Panc1 (cell line): ENCODE data around the gene CANX. TPM values are rescaled to one million over a fixed set of nuclear protein-coding genes. Genes with fewer than 3 reads are reported as not detected.

Experiments used
- ATAC-seq: fragments of 200-7000 bp; cut with Tn5 transposase; 2 replicates; pipeline ENCODE4 v1.9.1; 2020; ENCODE audit warnings: mild to moderate bottlenecking, moderate library complexity
- BruUV-seq: library from RNA; stranded (reverse); fragments of 400-500 nt; replicated peaks from 2 replicates; lab custom pipeline; 2021; lab: Mats Ljungman, UMichigan
- CTCF ChIA-PET: fragments of 300-600 bp; sonication (Branson Sonifier 250); formaldehyde crosslinking; loops from one replicate; lab custom pipeline; 2022; ENCODE audit warnings: antibody characterized with exemption; lab: Charles Lee
- POLR2A ChIA-PET: fragments of 300-600 bp; sonication (Branson Sonifier 250); formaldehyde crosslinking; loops from one replicate; lab custom pipeline; 2022; ENCODE audit warnings: antibody characterized with exemption; lab: Charles Lee
- DNase-seq: peaks from one replicate; pipeline ENCODE4 v3.0.0-alpha.2; 2010; ENCODE audit warnings: low read depth, low spot score
- H3K27ac ChIP-seq: 2 replicates; pipeline ENCODE4 v1.5.1; 2011; ENCODE audit warnings: mild to moderate bottlenecking, low read length, inconsistent platforms
- H3K27me3 ChIP-seq: fragments of 200-500 bp; sonication (Bioruptor generic); 2 replicates; pipeline ENCODE4 v1.6.0; 2014; ENCODE audit warnings: low read length, inconsistent platforms; ENCODE audit not compliant: control insufficient read depth, insufficient read depth
- H3K36me3 ChIP-seq: fragments of 200-500 bp; sonication (Bioruptor generic); 2 replicates; pipeline ENCODE4 v1.5.1; 2014; ENCODE audit warnings: inconsistent platforms, mild to moderate bottlenecking, low read length, moderate library complexity; ENCODE audit not compliant: control insufficient read depth, insufficient read depth
- H3K4me1 ChIP-seq: 2 replicates; pipeline ENCODE4 v1.5.1; 2011; ENCODE audit warnings: inconsistent platforms, mild to moderate bottlenecking, low read length, moderate library complexity; ENCODE audit not compliant: control insufficient read depth, insufficient read depth
- H3K4me3 ChIP-seq, 2 experiments: 2 replicates each; pipeline ENCODE4 v1.5.1; 2011 to 2012; ENCODE audit warnings: low read depth in 2 of 2, low read length in 2 of 2, mild to moderate bottlenecking in 2 of 2, inconsistent platforms in 1 of 2, moderate library complexity in 1 of 2
- H3K9me3 ChIP-seq: fragments of 200-500 bp; sonication (Bioruptor generic); 2 replicates; pipeline ENCODE4 v1.5.1; 2014; ENCODE audit warnings: low read depth, mild to moderate bottlenecking, inconsistent platforms, low read length, moderate library complexity; ENCODE audit not compliant: control insufficient read depth, insufficient read depth
- CTCF ChIP-seq: fragments of 450-650 bp; IDR thresholded peaks from 2 replicates; pipeline ENCODE4 v1.5.1; 2017; ENCODE audit warnings: mild to moderate bottlenecking
- POLR2AphosphoS5 ChIP-seq: IDR thresholded peaks from 2 replicates; pipeline ENCODE4 v1.6.1; 2012; ENCODE audit warnings: mild to moderate bottlenecking, low read depth, low read length, moderate library complexity
- REST ChIP-seq, 2 experiments: IDR thresholded peaks; 2 replicates each; pipeline ENCODE4 v1.6.1; 2011 to 2012; ENCODE audit warnings: low read depth in 2 of 2, control low read depth in 1 of 2, low read length in 1 of 2, mild to moderate bottlenecking in 1 of 2, moderate library complexity in 1 of 2; ENCODE audit not compliant: insufficient read depth in 1 of 2
- SIN3A ChIP-seq: IDR thresholded peaks from 2 replicates; pipeline ENCODE4 v1.6.1; 2012; ENCODE audit warnings: low read depth, mild to moderate bottlenecking, low read length, moderate library complexity, borderline replicate concordance; ENCODE audit not compliant: insufficient read depth
- TCF7L2 ChIP-seq: IDR thresholded peaks from 2 replicates; pipeline ENCODE4 v1.6.1; 2011; ENCODE audit warnings: mild to moderate bottlenecking, low read depth, low read length, inconsistent platforms
- in situ Hi-C: cut with HindIII; loops from 2 replicates; pipeline ENCODE4 v1.10.0; 2016; ENCODE audit warnings: low sequenced_read_pairs, low pct_unique_long_range_greater_than_20kb
- intact Hi-C: fragments of 100-400 bp; cut with micrococcal nuclease; formaldehyde crosslinking; loops from one replicate; pipeline ENCODE4 v1.10.0; 2022; ENCODE audit not compliant: unreplicated experiment
- total RNA-seq: library from RNA; stranded (reverse); gene quantifications from one replicate; pipeline ENCODE4 v1.2.1, GENCODE V29; 2021; ENCODE audit not compliant: unreplicated experiment

Gene CANX
- total RNA-seq, 1 experiment from 2014 or later = 707 TPM

GRCh38 chr5:179758955-179759354, 60.2 kb downstream of the CANX start:
- intact Hi-C loops (no loop called here), in situ Hi-C loops (no loop called here)
- no peaks in the 10 kb centered on the region for H3K27me3 ChIP-seq
- peaks cover 33% of the 10 kb centered on the region for H3K4me1 ChIP-seq
- DNase-seq = no peak
- TF ChIP-seq POLR2AphosphoS5 (no peak), CTCF (no peak), TCF7L2 (no peak)
- POLR2A ChIA-PET = interaction anchor here (0.5 kb wide), 1 partner anchor 59 kb away, joined by 9 read pairs; no protein-coding TSS in a partner anchor
- CTCF ChIA-PET = no interaction called here
- no TSS peak for BruUV-seq
- no peak overlapping the region for H3K4me3 ChIP-seq
- H3K27ac ChIP-seq = no peak overlapping the region
- no peaks in the 10 kb centered on the region for H3K9me3 ChIP-seq
- ATAC-seq = no peak
- no peaks in the 10 kb centered on the region for H3K36me3 ChIP-seq

- ATAC-seq = no peak
- POLR2A ChIA-PET = interaction anchor here (0.5 kb wide), 1 partner anchor 58 kb away, joined by 9 read pairs; no protein-coding TSS in a partner anchor
- Histone ChIP-seq H3K36me3 (no peaks in the 10 kb centered on the region), H3K4me3 (no peak overlapping the region), H3K4me1 (peaks cover 29% of the 10 kb centered on the region), H3K27ac (no peak overlapping the region), H3K9me3 (no peaks in the 10 kb centered on the region), H3K27me3 (no peaks in the 10 kb centered on the region)
- CTCF ChIA-PET = interaction anchor here (0.5 kb wide), 1 partner anchor 864 kb away, joined by 5 read pairs; the partner anchor contains the start of gene ZFP2
- no TSS peak for BruUV-seq
- no peak for DNase-seq
- in situ Hi-C loops = no loop called here
- no peak for TF ChIP-seq SIN3A
- no peak for TF ChIP-seq TCF7L2
- TF ChIP-seq REST (IDR thresholded peaks at IDR 0.05; ENCODE audit: insufficient read depth in 1 of 2, low read depth in 2 of 2, low read length in 1 of 2) = no peak
- no peak for TF ChIP-seq POLR2AphosphoS5
- no peak for TF ChIP-seq CTCF
- intact Hi-C loops = no loop called here
Observed at GRCh38 chr5:179759581-179760551, 61.1 kb downstream of the CANX start.
